Measurements from ENCODE around the gene WNT3A.
A peak's percentile ranks its signal among the peaks of the same experiment; 100 is the strongest.

Gene WNT3A

GRCh38 chr1:228058949-228059633, 52.3 kb downstream of the WNT3A start:
- DNase-seq = peak; percentile 39

- DNase-seq = peak; percentile 66
These were observed 53.0 kb downstream of the WNT3A start for GRCh38 chr1:228059634-228060457.

- no peak for DNase-seq
These were observed 53.8 kb downstream of the WNT3A start for GRCh38 chr1:228060458-228061190.

GRCh38 chr1:228061411-228062084, 54.8 kb downstream of the WNT3A start:
- no peak for DNase-seq

- DNase-seq = no peak
These were observed 55.4 kb downstream of the WNT3A start for GRCh38 chr1:228062085-228062791.

GRCh38 chr1:228062812-228063211, 56.0 kb downstream of the WNT3A start:
- no peak for DNase-seq

GRCh38 chr1:228063251-228064191, 56.7 kb downstream of the WNT3A start:
- no peak for DNase-seq

- no peak for DNase-seq
These were observed 57.5 kb downstream of the WNT3A start for GRCh38 chr1:228064296-228064695.

GRCh38 chr1:228064741-228065542, 58.1 kb downstream of the WNT3A start:
- no peak for DNase-seq

- DNase-seq = no peak
These were observed 58.9 kb downstream of the WNT3A start for GRCh38 chr1:228065543-228066347.

GRCh38 chr1:228066416-228066815, 59.6 kb downstream of the WNT3A start:
- DNase-seq = no peak

GRCh38 chr1:228066891-228067654, 60.3 kb downstream of the WNT3A start:
- DNase-seq = no peak

- DNase-seq = no peak
These were observed 61.6 kb downstream of the WNT3A start for GRCh38 chr1:228068359-228068758.

GRCh38 chr1:228070173-228070572, 63.4 kb downstream of the WNT3A start:
- no peak for DNase-seq

- DNase-seq = no peak
These were observed 64.1 kb downstream of the WNT3A start for GRCh38 chr1:228070851-228071250.

GRCh38 chr1:228071839-228072657, 65.2 kb downstream of the WNT3A start:
- DNase-seq = no peak

- no peak for DNase-seq
These were observed 65.9 kb downstream of the WNT3A start for GRCh38 chr1:228072658-228073043.
